ENCODE results near the gene RXFP2. TPM values are rescaled to one million over a fixed set of nuclear protein-coding genes. Genes with fewer than 3 reads are reported as not detected.

The RXFP2 gene
- total RNA-seq, 2 experiments from 2014 or later: not detected

GRCh38 chr13:31717583-31717982, 21.7 kb upstream of the RXFP2 start:
- POLR2A ChIA-PET: no interaction called here
- Mint-ChIP-seq H3K27ac (no peak overlapping the region), H3K36me3 (ENCODE audit: low read depth) (no peaks in the 10 kb centered on the region), H3K4me3 (no peak overlapping the region), H3K27me3 (peaks cover 8% of the 10 kb centered on the region), H3K4me1 (ENCODE audit: low read depth) (no peaks in the 10 kb centered on the region), H3K9me3 (peaks cover 1% of the 10 kb centered on the region)
- CTCF ChIA-PET: no interaction called here
- DNase-seq: no peak
- intact Hi-C loops (cut with micrococcal nuclease): no loop called here
- no peak for ATAC-seq
- TF ChIP-seq CTCF (IDR thresholded peaks at IDR 0.05): no peak

GRCh38 chr13:31719214-31719613, 20.1 kb upstream of the RXFP2 start:
- Mint-ChIP-seq H3K4me3 (no peak overlapping the region), H3K27ac (no peak overlapping the region), H3K36me3 (ENCODE audit: low read depth) (no peaks in the 10 kb centered on the region), H3K4me1 (ENCODE audit: low read depth) (no peaks in the 10 kb centered on the region), H3K9me3 (peaks cover 1% of the 10 kb centered on the region), H3K27me3 (peaks cover 11% of the 10 kb centered on the region)
- no peak for TF ChIP-seq CTCF (IDR thresholded peaks at IDR 0.05)
- ATAC-seq: no peak
- ChIA-PET CTCF (no interaction called here), POLR2A (interaction anchor here (0.6 kb wide), 1 partner anchor 318 kb away, joined by 3 read pairs; no protein-coding TSS in a partner anchor)
- no peak for DNase-seq
- intact Hi-C loops (cut with micrococcal nuclease): no loop called here

GRCh38 chr13:31722673-31723072, 16.7 kb upstream of the RXFP2 start:
- H3K27me3 Mint-ChIP-seq: peaks cover 12% of the 10 kb centered on the region
- H3K4me3 Mint-ChIP-seq: no peak overlapping the region
- H3K36me3 Mint-ChIP-seq (ENCODE audit: low read depth): no peaks in the 10 kb centered on the region
- ATAC-seq (no peak), DNase-seq (no peak)
- H3K9me3 Mint-ChIP-seq: peaks cover 1% of the 10 kb centered on the region
- no peak overlapping the region for H3K27ac Mint-ChIP-seq
- TF ChIP-seq CTCF (IDR thresholded peaks at IDR 0.05): no peak
- no peaks in the 10 kb centered on the region for H3K4me1 Mint-ChIP-seq (ENCODE audit: low read depth)
- ChIA-PET CTCF (no interaction called here), POLR2A (no interaction called here)
- intact Hi-C loops (cut with micrococcal nuclease): no loop called here

GRCh38 chr13:31725841-31726240, 13.5 kb upstream of the RXFP2 start:
- H3K27me3 Mint-ChIP-seq: peaks cover 11% of the 10 kb centered on the region
- CTCF ChIA-PET: no interaction called here
- H3K27ac Mint-ChIP-seq: no peak overlapping the region
- no peaks in the 10 kb centered on the region for H3K36me3 Mint-ChIP-seq (ENCODE audit: low read depth)
- ATAC-seq: no peak
- TF ChIP-seq CTCF (IDR thresholded peaks at IDR 0.05): no peak
- intact Hi-C loops (cut with micrococcal nuclease): no loop called here
- DNase-seq: no peak
- H3K4me1 Mint-ChIP-seq (ENCODE audit: low read depth): no peaks in the 10 kb centered on the region
- peaks cover 1% of the 10 kb centered on the region for H3K9me3 Mint-ChIP-seq
- POLR2A ChIA-PET: no interaction called here
- no peak overlapping the region for H3K4me3 Mint-ChIP-seq

GRCh38 chr13:31731921-31732320, 7.4 kb upstream of the RXFP2 start:
- intact Hi-C loops (cut with micrococcal nuclease): no loop called here
- ATAC-seq (no peak), DNase-seq (no peak)
- ChIA-PET CTCF (interaction anchor here (1.5 to 2.3 kb wide), 2 partner anchors 9 to 300 kb away, joined by 3 to 6 read pairs; no protein-coding TSS in a partner anchor), POLR2A (no interaction called here)
- no peak overlapping the region for H3K4me3 Mint-ChIP-seq
- H3K27ac Mint-ChIP-seq: no peak overlapping the region
- peaks cover 15% of the 10 kb centered on the region for H3K27me3 Mint-ChIP-seq
- no peak for TF ChIP-seq CTCF (IDR thresholded peaks at IDR 0.05)
- H3K36me3 Mint-ChIP-seq (ENCODE audit: low read depth): no peaks in the 10 kb centered on the region
- H3K9me3 Mint-ChIP-seq: no peaks in the 10 kb centered on the region
- H3K4me1 Mint-ChIP-seq (ENCODE audit: low read depth): no peaks in the 10 kb centered on the region

All from activated CD8-positive, alpha-beta T cell treated with anti-CD3 and anti-CD28 coated beads for 36 hours (primary cell).